MCF 10A (cell line): ENCODE measurements around the gene ZFAND3. TPM values are rescaled to one million over a fixed set of nuclear protein-coding genes. Genes with fewer than 3 reads are reported as not detected.

Source experiments
- BruUV-seq: library from RNA; stranded (reverse); fragments of 400-500 nt; replicated peaks from 2 replicates; lab custom pipeline; 2021; lab: Mats Ljungman, UMichigan
- CTCF ChIA-PET: fragments of 300-600 bp; sonication (Branson Sonifier 250); formaldehyde crosslinking; extraction: SDS; loops from one replicate; lab custom pipeline; 2021; ENCODE audit warnings: antibody characterized with exemption, inconsistent platforms; lab: Yijun Ruan, JAX
- POLR2A ChIA-PET: fragments of 300-600, 350-650 bp; sonication (Branson Sonifier 250); formaldehyde crosslinking; extraction: SDS; loops from one replicate; lab custom pipeline; 2020; ENCODE audit warnings: antibody characterized with exemption, inconsistent platforms; lab: Yijun Ruan, JAX
- DNase-seq: peaks from one replicate; pipeline ENCODE4 v3.0.0-alpha.2; 2018; ENCODE audit not compliant: unreplicated experiment
- H3K27ac Mint-ChIP-seq: one replicate; pipeline ENCODE4 v1.8.0; 2022; ENCODE audit warnings: mild to moderate bottlenecking, low read depth, mixed read lengths; ENCODE audit not compliant: unreplicated experiment
- H3K27me3 Mint-ChIP-seq: one replicate; pipeline ENCODE4 v1.8.0; 2022; ENCODE audit warnings: mixed read lengths; ENCODE audit not compliant: insufficient read depth, unreplicated experiment
- H3K36me3 Mint-ChIP-seq: one replicate; pipeline ENCODE4 v1.8.0; 2022; ENCODE audit warnings: mild to moderate bottlenecking, moderate library complexity, mixed read lengths; ENCODE audit not compliant: insufficient read depth, unreplicated experiment
- H3K4me1 Mint-ChIP-seq: one replicate; pipeline ENCODE4 v1.8.0; 2022; ENCODE audit warnings: mixed read lengths; ENCODE audit not compliant: insufficient read depth, unreplicated experiment
- H3K4me3 Mint-ChIP-seq: one replicate; pipeline ENCODE4 v1.8.0; 2022; ENCODE audit warnings: mild to moderate bottlenecking, moderate library complexity, mixed read lengths; ENCODE audit not compliant: unreplicated experiment
- H3K9me3 Mint-ChIP-seq: one replicate; pipeline ENCODE4 v1.8.0; 2022; ENCODE audit warnings: mixed read lengths; ENCODE audit not compliant: unreplicated experiment
- intact Hi-C: fragments of 100-400 bp; cut with micrococcal nuclease; formaldehyde crosslinking; loops from 2 replicates; pipeline ENCODE4 v1.14.1; 2022
- total RNA-seq: library from RNA; stranded (reverse); gene quantifications from 2 replicates; pipeline ENCODE4 v1.2.3, GENCODE V29; 2022
- TF ChIP-seq, protein P1 (sequence below): fragments of 200-600 bp; IDR thresholded peaks from one replicate; pipeline ENCODE4 v1.8.0; 2022; ENCODE audit warnings: antibody characterized with exemption, mild to moderate bottlenecking; ENCODE audit not compliant: unreplicated experiment

The ZFAND3 gene
- total RNA-seq, 1 experiment from 2014 or later, result 100 TPM

DNA sequence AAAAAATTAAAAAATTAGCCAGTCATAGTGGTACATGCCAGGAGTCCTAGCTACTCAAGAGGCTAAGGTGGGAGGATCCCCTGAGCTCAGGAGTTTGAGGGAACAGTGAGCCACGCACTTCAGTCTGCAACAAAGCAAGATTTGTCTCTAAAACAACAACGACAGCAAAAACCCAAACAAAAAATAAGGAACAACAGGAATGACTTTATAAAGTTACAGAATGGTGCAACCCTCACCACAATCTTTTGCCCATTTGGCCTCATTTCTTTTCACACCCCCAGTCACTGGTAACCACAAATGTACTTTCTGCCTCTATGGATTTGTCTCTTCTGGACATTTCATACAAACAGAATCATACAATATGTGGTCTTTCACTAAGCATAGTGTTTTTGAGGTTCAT lies 16.7 kb upstream of the ZFAND3 start:
- ChIA-PET POLR2A (interaction anchor here (0.5 to 0.8 kb wide), 3 partner anchors 16 to 220 kb away, joined by 3 to 4 read pairs (median 4); partner anchors contain the start of gene ZFAND3), CTCF (interaction anchor here (1.1 to 1.2 kb wide), 2 partner anchors 9 to 24 kb away, joined by 4 to 5 read pairs; no protein-coding TSS in a partner anchor)
- intact Hi-C loops, result no loop called here
- no peak overlapping the region for H3K27ac Mint-ChIP-seq
- H3K4me3 Mint-ChIP-seq, result no peak overlapping the region
- DNase-seq, result no peak
- BruUV-seq, result no TSS peak
- no peaks in the 10 kb centered on the region for H3K4me1 Mint-ChIP-seq
- TF ChIP-seq, protein P1, sequence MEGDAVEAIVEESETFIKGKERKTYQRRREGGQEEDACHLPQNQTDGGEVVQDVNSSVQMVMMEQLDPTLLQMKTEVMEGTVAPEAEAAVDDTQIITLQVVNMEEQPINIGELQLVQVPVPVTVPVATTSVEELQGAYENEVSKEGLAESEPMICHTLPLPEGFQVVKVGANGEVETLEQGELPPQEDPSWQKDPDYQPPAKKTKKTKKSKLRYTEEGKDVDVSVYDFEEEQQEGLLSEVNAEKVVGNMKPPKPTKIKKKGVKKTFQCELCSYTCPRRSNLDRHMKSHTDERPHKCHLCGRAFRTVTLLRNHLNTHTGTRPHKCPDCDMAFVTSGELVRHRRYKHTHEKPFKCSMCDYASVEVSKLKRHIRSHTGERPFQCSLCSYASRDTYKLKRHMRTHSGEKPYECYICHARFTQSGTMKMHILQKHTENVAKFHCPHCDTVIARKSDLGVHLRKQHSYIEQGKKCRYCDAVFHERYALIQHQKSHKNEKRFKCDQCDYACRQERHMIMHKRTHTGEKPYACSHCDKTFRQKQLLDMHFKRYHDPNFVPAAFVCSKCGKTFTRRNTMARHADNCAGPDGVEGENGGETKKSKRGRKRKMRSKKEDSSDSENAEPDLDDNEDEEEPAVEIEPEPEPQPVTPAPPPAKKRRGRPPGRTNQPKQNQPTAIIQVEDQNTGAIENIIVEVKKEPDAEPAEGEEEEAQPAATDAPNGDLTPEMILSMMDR, result no peak
- H3K36me3 Mint-ChIP-seq, result peaks cover 4% of the 10 kb centered on the region
- H3K9me3 Mint-ChIP-seq, result no peaks in the 10 kb centered on the region
- H3K27me3 Mint-ChIP-seq, result peaks cover 16% of the 10 kb centered on the region

DNA sequence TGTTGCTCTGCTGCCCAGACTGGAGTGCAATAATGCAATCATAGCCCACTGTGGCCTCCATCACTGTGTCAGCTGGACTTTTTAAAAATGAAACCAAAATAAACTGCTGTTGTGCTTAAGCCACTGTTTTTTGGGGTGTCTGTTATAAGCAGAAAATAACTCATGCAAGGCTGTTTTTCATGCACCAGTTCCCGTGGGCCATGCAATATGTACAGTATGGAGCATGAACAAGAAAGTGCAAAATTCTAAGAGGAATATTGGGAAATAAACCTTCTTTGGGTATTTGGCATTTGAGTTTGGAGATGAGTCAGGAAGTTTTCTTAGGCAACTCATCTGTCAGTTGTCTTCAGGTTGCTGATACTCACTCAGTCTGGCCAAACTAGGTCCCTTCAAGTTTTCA lies 14.9 kb upstream of the ZFAND3 start:
- intact Hi-C loops, result no loop called here
- Mint-ChIP-seq H3K27me3 (peaks cover 29% of the 10 kb centered on the region), H3K27ac (no peak overlapping the region), H3K36me3 (peaks cover 4% of the 10 kb centered on the region), H3K4me1 (no peaks in the 10 kb centered on the region), H3K4me3 (no peak overlapping the region), H3K9me3 (no peaks in the 10 kb centered on the region)
- peak; percentile 35 for DNase-seq
- TF ChIP-seq, protein P1, result no peak
- no TSS peak for BruUV-seq
- CTCF ChIA-PET, result interaction anchor here (0.6 to 1.1 kb wide), 2 partner anchors 13 to 229 kb away, joined by 3 read pairs; no protein-coding TSS in a partner anchor
- POLR2A ChIA-PET, result interaction anchor here (4.1 kb wide), 1 partner anchor 15 kb away, joined by 25 read pairs; the partner anchor contains the start of gene ZFAND3

- TF ChIP-seq, protein P1, result no peak
- Mint-ChIP-seq H3K9me3 (no peaks in the 10 kb centered on the region), H3K4me3 (no peak overlapping the region), H3K27me3 (peaks cover 29% of the 10 kb centered on the region), H3K27ac (no peak overlapping the region), H3K36me3 (no peaks in the 10 kb centered on the region), H3K4me1 (no peaks in the 10 kb centered on the region)
- ChIA-PET POLR2A (interaction anchor here (4.1 kb wide), 1 partner anchor 13 kb away, joined by 25 read pairs; the partner anchor contains the start of gene ZFAND3), CTCF (interaction anchor here (0.6 to 1.5 kb wide), 2 partner anchors 15 to 171 kb away, joined by 3 read pairs; no protein-coding TSS in a partner anchor)
- no peak for DNase-seq
- intact Hi-C loops, result no loop called here
- no TSS peak for BruUV-seq
These were observed 13.3 kb upstream of the ZFAND3 start for GRCh38 chr6:37806213-37806612.

DNA sequence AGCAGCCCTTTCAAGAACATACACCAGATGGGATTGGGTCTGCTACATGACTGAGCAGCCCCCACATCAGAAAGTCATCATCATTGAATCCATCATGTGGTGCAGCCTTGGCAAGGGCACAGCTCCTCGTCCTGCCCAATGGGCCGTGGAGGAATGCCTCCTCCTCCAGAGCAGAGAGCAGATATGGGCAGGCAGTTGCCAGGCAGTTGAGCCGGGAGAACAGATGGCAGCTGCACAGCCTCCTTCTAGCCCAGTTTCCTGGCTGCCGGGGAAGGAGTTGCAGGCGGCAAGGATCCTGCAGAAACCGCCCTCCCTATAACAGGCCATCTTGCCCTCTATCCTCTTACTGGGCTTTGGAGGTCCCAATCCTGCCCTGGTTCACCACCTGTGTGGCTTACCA lies 11.9 kb upstream of the ZFAND3 start:
- no peaks in the 10 kb centered on the region for H3K9me3 Mint-ChIP-seq
- DNase-seq, result no peak
- TF ChIP-seq, protein P1, result no peak
- no peaks in the 10 kb centered on the region for H3K36me3 Mint-ChIP-seq
- no peaks in the 10 kb centered on the region for H3K4me1 Mint-ChIP-seq
- no peak overlapping the region for H3K27ac Mint-ChIP-seq
- BruUV-seq, result no TSS peak
- H3K27me3 Mint-ChIP-seq, result peaks cover 29% of the 10 kb centered on the region
- no peak overlapping the region for H3K4me3 Mint-ChIP-seq
- ChIA-PET CTCF (interaction anchor here (0.6 to 1.5 kb wide), 3 partner anchors 10 to 637 kb away, joined by 3 to 4 read pairs (median 3); no protein-coding TSS in a partner anchor), POLR2A (interaction anchor here (0.5 kb wide), 1 partner anchor 529 kb away, joined by 3 read pairs; no protein-coding TSS in a partner anchor)
- intact Hi-C loops, result no loop called here
